ENCODE data around the gene CEBPG. TPM values are rescaled to one million over a fixed set of nuclear protein-coding genes. Genes with fewer than 3 reads are reported as not detected.
A peak's percentile ranks its signal among the peaks of the same experiment; 100 is the strongest.

The CEBPG gene
- total RNA-seq, 1 experiment from 2014 or later: 91.3 TPM

- BruUV-seq (replicated peaks): no TSS peak
- H3K4me1 Mint-ChIP-seq (ENCODE audit: insufficient read depth, unreplicated experiment): peaks cover 12% of the 10 kb centered on the region
- no peak for DNase-seq (ENCODE audit: unreplicated experiment)
- no peak for TF ChIP-seq CTCF (IDR thresholded peaks at IDR 0.05; ENCODE audit: unreplicated experiment)
- H3K27ac Mint-ChIP-seq (ENCODE audit: low read depth, unreplicated experiment): no peak overlapping the region
- ChIA-PET CTCF (interaction anchor here (0.5 to 0.7 kb wide), 2 partner anchors 66 to 100 kb away, joined by 3 read pairs; no protein-coding TSS in a partner anchor), POLR2A (interaction anchor here (1.0 kb wide), 1 partner anchor 40 kb away, joined by 4 read pairs; no protein-coding TSS in a partner anchor)
- intact Hi-C loops (cut with micrococcal nuclease): no loop called here
- no peaks in the 10 kb centered on the region for H3K9me3 Mint-ChIP-seq (ENCODE audit: unreplicated experiment)
- no peaks in the 10 kb centered on the region for H3K27me3 Mint-ChIP-seq (ENCODE audit: insufficient read depth, unreplicated experiment)
- no peak overlapping the region for H3K4me3 Mint-ChIP-seq (ENCODE audit: unreplicated experiment)
- no peaks in the 10 kb centered on the region for H3K36me3 Mint-ChIP-seq (ENCODE audit: insufficient read depth, unreplicated experiment)
Observed at GRCh38 chr19:33334271-33334670, 39.2 kb upstream of the CEBPG start.

GRCh38 chr19:33335446-33335845 is 38.1 kb upstream of the CEBPG start:
- ChIA-PET CTCF (interaction anchor here (0.8 to 1.8 kb wide), 4 partner anchors 13 to 100 kb away, joined by 3 to 5 read pairs (median 4); no protein-coding TSS in a partner anchor), POLR2A (interaction anchor here (0.7 kb wide), 1 partner anchor 13 kb away, joined by 3 read pairs; no protein-coding TSS in a partner anchor)
- intact Hi-C loops (cut with micrococcal nuclease): no loop called here
- no peak for TF ChIP-seq CTCF (IDR thresholded peaks at IDR 0.05; ENCODE audit: unreplicated experiment)
- no peak overlapping the region for H3K4me3 Mint-ChIP-seq (ENCODE audit: unreplicated experiment)
- H3K9me3 Mint-ChIP-seq (ENCODE audit: unreplicated experiment): no peaks in the 10 kb centered on the region
- no peak for DNase-seq (ENCODE audit: unreplicated experiment)
- H3K4me1 Mint-ChIP-seq (ENCODE audit: insufficient read depth, unreplicated experiment): peaks cover 9% of the 10 kb centered on the region
- H3K27me3 Mint-ChIP-seq (ENCODE audit: insufficient read depth, unreplicated experiment): no peaks in the 10 kb centered on the region
- no TSS peak for BruUV-seq (replicated peaks)
- no peaks in the 10 kb centered on the region for H3K36me3 Mint-ChIP-seq (ENCODE audit: insufficient read depth, unreplicated experiment)
- H3K27ac Mint-ChIP-seq (ENCODE audit: low read depth, unreplicated experiment): no peak overlapping the region

GRCh38 chr19:33339016-33339984 is 34.2 kb upstream of the CEBPG start:
- intact Hi-C loops (cut with micrococcal nuclease): loop anchor here (1.0 kb wide), 1 partner anchor 11 kb away; no protein-coding TSS in a partner anchor
- no TSS peak for BruUV-seq (replicated peaks)
- CTCF ChIA-PET: no interaction called here

More at GRCh38 chr19:33339016-33339984, 34.2 kb upstream of the CEBPG start:
- H3K4me3 Mint-ChIP-seq (ENCODE audit: unreplicated experiment): no peak overlapping the region
- no peaks in the 10 kb centered on the region for H3K27me3 Mint-ChIP-seq (ENCODE audit: insufficient read depth, unreplicated experiment)
- H3K4me1 Mint-ChIP-seq (ENCODE audit: insufficient read depth, unreplicated experiment): peaks cover 10% of the 10 kb centered on the region
- TF ChIP-seq CTCF (IDR thresholded peaks at IDR 0.05; ENCODE audit: unreplicated experiment): no peak
- peak; percentile 92 for DNase-seq (ENCODE audit: unreplicated experiment)
- peak overlapping the region; percentile 16 for H3K27ac Mint-ChIP-seq (ENCODE audit: low read depth, unreplicated experiment)
- no peaks in the 10 kb centered on the region for H3K9me3 Mint-ChIP-seq (ENCODE audit: unreplicated experiment)
- POLR2A ChIA-PET: interaction anchor here (0.6 to 3.2 kb wide), 10 partner anchors 8 to 798 kb away, joined by 3 to 21 read pairs (median 4); partner anchors contain the start of genes CEBPA and CEBPG
- H3K36me3 Mint-ChIP-seq (ENCODE audit: insufficient read depth, unreplicated experiment): no peaks in the 10 kb centered on the region

All from MCF 10A (cell line).